Measurements from ENCODE around the gene SKIDA1.
A peak's percentile ranks its signal among the peaks of the same experiment; 100 is the strongest.

SKIDA1 gene

DNA sequence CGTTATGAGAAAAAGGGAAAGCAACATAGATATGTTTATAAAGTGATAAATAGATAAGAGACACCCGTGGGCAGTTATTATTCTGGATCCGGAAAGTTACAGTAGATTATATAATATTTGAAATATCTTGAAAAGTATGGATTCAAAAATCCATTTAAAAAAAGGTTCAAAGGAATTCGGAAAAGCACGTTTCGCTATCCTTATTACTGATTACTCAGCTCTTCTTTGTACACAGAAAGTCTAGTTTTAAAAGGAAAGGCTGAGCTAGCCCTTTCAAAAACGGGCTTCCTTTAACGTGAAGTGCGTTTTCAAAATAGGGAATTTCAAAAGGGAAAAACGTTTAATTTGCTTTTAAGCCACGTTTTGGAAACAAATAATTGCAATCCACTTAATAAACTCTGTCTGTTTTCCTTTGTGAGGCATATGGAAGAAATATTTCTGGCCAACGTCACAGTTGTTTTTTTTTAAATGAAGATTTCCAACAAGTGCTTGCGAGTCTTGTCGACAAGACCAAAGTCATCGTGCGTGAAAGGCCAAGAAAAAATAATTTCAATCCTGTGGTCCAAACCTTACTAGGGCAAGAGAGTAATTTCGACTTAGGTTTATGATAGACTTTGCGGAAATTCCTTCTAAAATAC is 2.2 kb upstream of the SKIDA1 start:
- no peaks in the 10 kb centered on the region for H3K9me3 ChIP-seq (ENCODE audit: control insufficient read depth, low read depth, low read length)
- H3K27ac ChIP-seq (ENCODE audit: low read length): peak overlapping the region; percentile 78
- no peaks in the 10 kb centered on the region for H3K36me3 ChIP-seq (ENCODE audit: control insufficient read depth, low read depth, low read length)
- H3K9ac ChIP-seq (ENCODE audit: low read length): peak overlapping the region; percentile 99
- H3K4me1 ChIP-seq (ENCODE audit: control insufficient read depth, low read depth, low read length): peaks cover 52% of the 10 kb centered on the region
- H3K27me3 ChIP-seq (ENCODE audit: control insufficient read depth, insufficient read depth, low read length): no peaks in the 10 kb centered on the region
- H3K4me3 ChIP-seq (ENCODE audit: low read length): peak overlapping the region; percentile 88

DNA sequence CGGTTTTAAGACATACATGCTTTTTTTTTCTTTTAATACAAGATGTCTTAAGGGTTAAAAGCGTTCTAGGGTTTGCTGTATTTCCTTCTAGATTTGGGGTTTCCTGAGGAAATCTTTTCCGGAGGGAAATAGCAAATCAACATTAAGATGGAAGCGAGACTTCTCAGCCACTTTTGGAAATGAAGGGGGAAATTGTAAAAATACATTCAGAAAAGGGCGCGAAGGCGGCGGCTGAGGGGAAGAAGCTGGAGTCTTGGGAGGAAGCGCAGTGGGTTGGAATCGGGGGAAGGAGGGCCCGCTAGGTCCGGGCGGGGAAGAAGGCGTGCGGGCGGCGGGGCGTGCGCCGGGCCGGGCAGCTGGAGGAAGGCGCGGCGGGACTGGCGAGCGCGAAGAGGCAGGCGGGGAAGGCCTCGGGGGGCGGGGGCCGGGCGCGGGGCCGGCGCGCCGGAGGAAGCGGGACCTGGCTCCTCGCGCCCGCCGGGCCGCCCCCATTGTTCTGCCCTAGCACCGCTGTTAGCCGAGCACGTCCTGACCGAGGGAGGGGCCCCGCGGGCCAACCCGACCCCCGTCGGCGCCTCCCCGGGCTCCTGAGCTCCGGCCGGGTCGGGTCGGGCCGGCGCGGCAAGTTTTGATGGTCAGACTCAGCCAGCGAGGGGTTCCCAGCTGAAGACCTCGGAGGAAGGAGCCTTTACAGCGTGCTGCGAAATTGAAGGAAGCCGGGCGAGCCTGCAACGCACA is 1.5 kb upstream of the SKIDA1 start:
- peak overlapping the region; percentile 88 for H3K4me3 ChIP-seq (ENCODE audit: low read length)
- peaks cover 52% of the 10 kb centered on the region for H3K4me1 ChIP-seq (ENCODE audit: control insufficient read depth, low read depth, low read length)
- H3K9ac ChIP-seq (ENCODE audit: low read length): peak overlapping the region; percentile 99
- no peaks in the 10 kb centered on the region for H3K9me3 ChIP-seq (ENCODE audit: control insufficient read depth, low read depth, low read length)
- H3K27me3 ChIP-seq (ENCODE audit: control insufficient read depth, insufficient read depth, low read length): no peaks in the 10 kb centered on the region
- H3K36me3 ChIP-seq (ENCODE audit: control insufficient read depth, low read depth, low read length): no peaks in the 10 kb centered on the region
- peak overlapping the region; percentile 95 for H3K27ac ChIP-seq (ENCODE audit: low read length)

DNA sequence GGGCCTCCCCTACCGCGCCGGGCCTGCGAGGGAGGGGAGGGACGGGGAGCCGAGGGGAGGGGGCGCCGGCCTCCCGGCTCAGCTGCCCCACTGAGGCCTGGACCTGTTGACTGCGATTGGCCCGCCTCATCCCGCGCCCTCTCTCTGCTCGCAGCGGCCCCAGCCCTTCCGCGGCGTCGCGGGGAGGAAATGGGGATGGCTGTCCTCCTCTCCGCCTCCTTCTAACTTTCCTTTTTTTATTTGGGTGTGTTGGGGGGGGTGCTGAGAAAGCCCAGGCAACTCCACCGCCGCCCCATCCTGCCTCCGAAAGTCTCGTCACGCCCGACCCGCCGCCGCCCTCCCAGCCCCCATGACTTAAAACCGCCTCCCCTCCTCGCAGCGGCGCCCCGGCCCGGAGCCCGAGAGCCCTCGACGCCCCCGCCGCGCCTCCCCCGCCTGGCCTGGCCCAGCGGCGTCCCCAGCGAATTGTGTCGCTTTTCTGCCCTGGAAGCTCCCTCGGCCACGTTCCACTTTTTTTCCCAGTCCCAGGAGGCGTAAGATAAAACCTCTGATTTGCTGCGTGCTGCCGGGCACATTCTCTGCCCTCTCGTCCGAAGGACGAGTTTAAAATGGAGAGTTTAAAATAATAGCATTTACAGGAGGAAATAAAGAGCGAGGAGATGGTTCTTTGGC is 842 bp upstream of the SKIDA1 start:
- Histone ChIP-seq H3K36me3 (ENCODE audit: control insufficient read depth, low read depth, low read length) (no peaks in the 10 kb centered on the region), H3K27ac (ENCODE audit: low read length) (peak overlapping the region; percentile 95), H3K4me3 (ENCODE audit: low read length) (peak overlapping the region; percentile 88), H3K27me3 (ENCODE audit: control insufficient read depth, insufficient read depth, low read length) (peaks cover under 1% of the 10 kb centered on the region), H3K4me1 (ENCODE audit: control insufficient read depth, low read depth, low read length) (peaks cover 56% of the 10 kb centered on the region), H3K9ac (ENCODE audit: low read length) (peak overlapping the region; percentile 99), H3K9me3 (ENCODE audit: control insufficient read depth, low read depth, low read length) (no peaks in the 10 kb centered on the region)

DNA sequence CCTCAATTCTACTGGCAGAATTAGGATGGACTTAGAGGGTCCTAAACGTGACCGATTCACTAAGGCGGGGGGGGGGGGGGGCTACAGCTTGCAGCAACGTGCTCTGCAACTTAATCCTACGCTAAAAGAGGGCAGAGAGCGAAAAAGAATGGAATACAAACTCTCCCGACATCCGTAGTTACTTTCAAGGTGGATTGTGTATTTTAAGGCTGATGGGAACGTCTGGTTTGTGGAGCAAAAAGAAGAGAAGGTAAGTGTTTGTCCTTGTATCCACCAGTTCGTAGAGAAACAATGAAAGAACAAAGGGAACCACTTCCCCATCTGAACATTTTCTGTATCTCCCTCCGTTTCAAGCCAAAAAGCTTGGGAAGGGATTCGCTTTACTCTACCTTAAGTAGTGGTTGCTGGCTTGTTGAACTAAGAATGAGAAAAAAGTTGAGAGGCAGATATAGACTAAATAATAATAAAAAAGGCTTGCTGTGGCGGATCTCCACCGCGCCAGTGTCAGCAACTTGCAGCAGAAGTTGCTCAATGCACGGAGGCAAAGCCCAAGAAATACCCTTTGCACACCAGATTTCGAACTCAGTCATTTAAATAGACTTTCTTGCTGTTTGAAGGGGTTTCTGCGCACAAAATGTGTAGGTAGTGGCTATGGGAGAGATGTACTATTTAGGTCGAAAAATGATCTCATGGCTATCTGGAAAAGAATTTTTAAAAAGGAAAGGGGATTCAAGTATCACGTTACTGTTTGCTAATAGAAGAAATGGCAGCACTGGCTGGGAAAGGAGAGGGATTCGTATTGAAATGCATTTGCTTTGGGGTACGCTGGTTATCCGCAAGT is 736 bp downstream of the SKIDA1 start:
- H3K9me3 ChIP-seq (ENCODE audit: control insufficient read depth, low read depth, low read length): no peaks in the 10 kb centered on the region
- no peaks in the 10 kb centered on the region for H3K36me3 ChIP-seq (ENCODE audit: control insufficient read depth, low read depth, low read length)
- peak overlapping the region; percentile 99 for H3K27ac ChIP-seq (ENCODE audit: low read length)
- peak overlapping the region; percentile 99 for H3K9ac ChIP-seq (ENCODE audit: low read length)
- peak overlapping the region; percentile 96 for H3K4me3 ChIP-seq (ENCODE audit: low read length)
- peaks cover 58% of the 10 kb centered on the region for H3K4me1 ChIP-seq (ENCODE audit: control insufficient read depth, low read depth, low read length)
- H3K27me3 ChIP-seq (ENCODE audit: control insufficient read depth, insufficient read depth, low read length): peaks cover 16% of the 10 kb centered on the region

DNA sequence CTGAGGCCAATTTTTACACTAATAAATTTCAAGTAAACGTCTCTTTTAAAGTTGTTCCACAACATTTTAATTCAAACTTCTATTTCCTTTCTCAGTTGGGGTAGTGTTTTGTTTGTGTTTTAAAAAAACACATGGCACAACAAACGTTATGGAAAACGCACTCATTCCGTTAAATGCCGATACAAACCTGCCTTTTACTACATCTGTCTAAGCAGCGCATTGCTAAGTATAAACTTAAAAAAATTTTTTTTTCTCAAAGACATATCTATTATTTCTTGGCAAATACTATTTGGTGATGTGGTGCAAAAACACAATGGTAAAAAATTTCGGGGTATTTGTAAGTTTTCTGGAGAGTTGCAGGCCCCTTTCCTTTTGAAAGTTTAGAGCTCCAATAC is 1.4 kb downstream of the SKIDA1 start:
- no peaks in the 10 kb centered on the region for H3K36me3 ChIP-seq (ENCODE audit: control insufficient read depth, low read depth, low read length)
- H3K27ac ChIP-seq (ENCODE audit: low read length): peak overlapping the region; percentile 99
- H3K9ac ChIP-seq (ENCODE audit: low read length): peak overlapping the region; percentile 99
- peak overlapping the region; percentile 96 for H3K4me3 ChIP-seq (ENCODE audit: low read length)
- H3K4me1 ChIP-seq (ENCODE audit: control insufficient read depth, low read depth, low read length): peaks cover 58% of the 10 kb centered on the region
- peaks cover 22% of the 10 kb centered on the region for H3K27me3 ChIP-seq (ENCODE audit: control insufficient read depth, insufficient read depth, low read length)
- H3K9me3 ChIP-seq (ENCODE audit: control insufficient read depth, low read depth, low read length): no peaks in the 10 kb centered on the region

DNA sequence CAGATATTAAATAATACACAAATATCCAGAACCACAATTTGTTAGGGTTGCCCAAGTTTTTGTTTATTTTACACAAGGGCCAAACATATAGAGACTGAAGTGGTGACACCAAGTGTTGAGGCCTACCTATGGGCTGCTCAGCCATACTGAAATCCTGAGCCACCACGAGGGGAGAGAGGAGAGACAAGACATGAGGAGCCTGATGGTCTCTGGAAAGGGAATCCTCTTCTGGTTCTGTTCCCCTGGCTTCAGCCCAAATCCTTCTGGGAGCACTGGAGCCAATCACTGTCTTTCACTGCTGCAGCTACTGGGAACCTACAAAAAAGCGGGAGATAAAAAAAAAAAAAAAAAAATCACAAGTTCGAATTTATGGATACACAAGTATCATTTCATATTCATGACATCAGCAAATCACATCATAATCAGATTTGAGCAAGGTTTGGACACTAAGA is 1.9 kb downstream of the SKIDA1 start:
- Histone ChIP-seq H3K27me3 (ENCODE audit: control insufficient read depth, insufficient read depth, low read length) (peaks cover 26% of the 10 kb centered on the region), H3K4me3 (ENCODE audit: low read length) (peak overlapping the region; percentile 96), H3K36me3 (ENCODE audit: control insufficient read depth, low read depth, low read length) (no peaks in the 10 kb centered on the region), H3K4me1 (ENCODE audit: control insufficient read depth, low read depth, low read length) (peaks cover 56% of the 10 kb centered on the region), H3K27ac (ENCODE audit: low read length) (peak overlapping the region; percentile 99), H3K9ac (ENCODE audit: low read length) (peak overlapping the region; percentile 99), H3K9me3 (ENCODE audit: control insufficient read depth, low read depth, low read length) (no peaks in the 10 kb centered on the region)

DNA sequence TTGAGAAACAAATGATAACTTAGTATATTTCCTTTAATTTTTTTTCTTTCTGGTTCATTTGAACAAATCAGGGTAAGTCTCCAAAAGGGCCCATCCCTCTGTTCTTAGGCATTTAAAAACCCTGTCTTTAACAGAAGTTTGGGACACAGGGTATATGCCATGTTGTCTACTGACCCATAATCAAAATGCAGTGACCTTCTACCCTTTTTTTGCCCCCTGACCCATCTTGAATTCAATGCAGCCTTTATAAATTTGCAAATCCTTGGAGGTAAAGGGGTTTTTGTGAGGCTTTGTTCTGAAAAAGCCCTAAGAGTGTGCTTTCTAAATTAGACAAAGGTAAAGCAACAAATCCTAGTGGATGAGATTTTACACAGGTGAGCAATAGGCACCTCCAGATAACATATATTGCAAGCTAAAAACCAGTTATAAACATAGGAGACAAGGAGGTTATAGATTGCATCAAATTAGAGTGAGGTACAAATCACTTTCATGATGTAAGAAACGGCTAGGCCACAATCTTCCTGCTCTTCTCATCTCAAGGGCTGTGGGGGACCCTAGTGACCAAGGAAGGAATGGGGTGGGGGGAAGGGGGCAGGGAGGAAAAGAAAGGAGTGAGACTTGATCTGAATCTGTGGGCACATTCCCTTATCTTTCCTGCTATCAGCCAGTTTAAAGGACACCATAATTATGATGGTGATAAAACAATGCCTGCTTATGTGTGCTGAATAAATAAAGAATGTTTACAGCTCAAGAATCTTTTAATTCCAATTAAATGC is 2.7 kb downstream of the SKIDA1 start:
- Histone ChIP-seq H3K9me3 (ENCODE audit: control insufficient read depth, low read depth, low read length) (no peaks in the 10 kb centered on the region), H3K4me3 (ENCODE audit: low read length) (peak overlapping the region; percentile 96), H3K27me3 (ENCODE audit: control insufficient read depth, insufficient read depth, low read length) (peaks cover 26% of the 10 kb centered on the region), H3K9ac (ENCODE audit: low read length) (peak overlapping the region; percentile 99), H3K4me1 (ENCODE audit: control insufficient read depth, low read depth, low read length) (peaks cover 55% of the 10 kb centered on the region), H3K27ac (ENCODE audit: low read length) (no peak overlapping the region), H3K36me3 (ENCODE audit: control insufficient read depth, low read depth, low read length) (no peaks in the 10 kb centered on the region)

DNA sequence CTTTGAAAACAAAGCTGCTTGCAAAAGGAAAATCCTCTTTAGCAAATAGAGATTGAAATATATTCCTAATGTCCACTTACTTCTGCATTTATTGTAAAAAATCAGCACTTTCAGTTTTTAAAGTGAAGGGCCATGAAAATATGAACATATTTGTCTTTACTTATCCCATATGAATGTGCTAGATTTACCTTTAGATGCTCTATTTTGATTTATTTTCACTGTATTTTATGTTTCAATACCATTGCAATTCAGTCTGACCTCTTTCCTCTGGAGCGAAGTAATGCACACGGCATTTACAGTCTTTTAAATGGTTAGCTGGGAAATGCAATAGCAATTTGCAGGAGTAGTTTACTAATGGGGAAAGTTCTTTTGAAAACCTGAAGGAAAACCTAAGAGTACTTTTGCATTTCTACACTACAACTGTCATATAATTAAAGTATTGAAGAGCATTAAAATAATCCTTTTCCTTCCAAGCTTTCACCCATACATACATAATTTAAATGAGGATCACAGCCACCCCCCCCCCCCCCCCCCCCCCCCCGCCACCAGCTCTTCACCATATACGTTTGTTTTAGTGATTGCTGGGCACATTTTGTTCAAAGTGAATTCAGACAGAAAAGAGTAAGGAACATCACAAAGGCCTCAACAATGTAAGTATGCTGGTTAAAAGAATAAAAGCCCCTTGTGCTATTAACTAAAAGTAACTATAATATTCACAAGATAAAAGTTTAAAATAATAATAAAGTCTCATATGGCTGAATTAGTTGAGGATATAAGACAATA is 3.5 kb downstream of the SKIDA1 start:
- Histone ChIP-seq H3K4me3 (ENCODE audit: low read length) (no peak overlapping the region), H3K4me1 (ENCODE audit: control insufficient read depth, low read depth, low read length) (peaks cover 55% of the 10 kb centered on the region), H3K36me3 (ENCODE audit: control insufficient read depth, low read depth, low read length) (no peaks in the 10 kb centered on the region), H3K9me3 (ENCODE audit: control insufficient read depth, low read depth, low read length) (no peaks in the 10 kb centered on the region), H3K27me3 (ENCODE audit: control insufficient read depth, insufficient read depth, low read length) (peaks cover 26% of the 10 kb centered on the region), H3K9ac (ENCODE audit: low read length) (no peak overlapping the region), H3K27ac (ENCODE audit: low read length) (no peak overlapping the region)

DNA sequence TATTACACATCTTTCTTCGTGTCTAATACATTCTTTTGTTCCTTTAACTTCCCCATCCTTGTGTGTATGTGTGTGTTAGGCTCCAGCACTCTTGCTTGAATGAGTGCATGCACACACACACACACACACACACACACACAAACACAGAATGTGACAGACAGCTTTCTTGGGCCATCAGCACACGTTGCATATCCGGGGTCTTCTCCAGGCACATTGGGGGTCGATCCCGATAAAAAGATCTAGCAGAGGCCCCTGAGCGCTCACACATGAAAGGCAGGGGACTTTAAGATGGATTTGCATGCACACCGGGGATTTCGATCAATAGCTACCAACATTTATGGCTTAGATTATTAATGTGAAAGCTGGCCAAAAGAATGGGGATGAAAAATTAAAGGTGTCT is 4.5 kb downstream of the SKIDA1 start:
- Histone ChIP-seq H3K36me3 (ENCODE audit: control insufficient read depth, low read depth, low read length) (no peaks in the 10 kb centered on the region), H3K27me3 (ENCODE audit: control insufficient read depth, insufficient read depth, low read length) (peaks cover 27% of the 10 kb centered on the region), H3K9me3 (ENCODE audit: control insufficient read depth, low read depth, low read length) (no peaks in the 10 kb centered on the region), H3K9ac (ENCODE audit: low read length) (no peak overlapping the region), H3K4me3 (ENCODE audit: low read length) (peak overlapping the region; percentile 27), H3K4me1 (ENCODE audit: control insufficient read depth, low read depth, low read length) (peaks cover 55% of the 10 kb centered on the region), H3K27ac (ENCODE audit: low read length) (no peak overlapping the region)

DNA sequence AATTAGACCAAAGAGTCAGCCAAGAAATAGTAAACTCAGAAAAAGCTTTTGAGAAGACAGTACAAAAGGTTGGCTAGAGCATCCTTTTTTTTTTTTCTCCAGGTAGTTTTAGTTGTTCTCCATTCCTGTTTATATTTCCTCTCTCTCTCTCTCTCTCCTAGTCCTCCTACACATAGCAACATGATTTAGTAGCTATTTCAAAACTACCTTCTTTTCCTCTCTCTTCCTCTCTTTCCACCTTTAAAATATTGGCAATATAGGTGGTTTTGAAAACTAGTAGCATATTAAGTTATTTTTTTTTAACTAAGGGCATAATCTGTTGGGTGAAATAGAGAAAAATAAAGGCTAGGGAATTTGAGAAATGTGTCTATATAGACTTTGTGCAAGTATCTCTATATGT is 5.0 kb downstream of the SKIDA1 start:
- H3K9me3 ChIP-seq (ENCODE audit: control insufficient read depth, low read depth, low read length): no peaks in the 10 kb centered on the region
- H3K9ac ChIP-seq (ENCODE audit: low read length): no peak overlapping the region
- H3K27ac ChIP-seq (ENCODE audit: low read length): no peak overlapping the region
- peak overlapping the region; percentile 27 for H3K4me3 ChIP-seq (ENCODE audit: low read length)
- peaks cover 32% of the 10 kb centered on the region for H3K27me3 ChIP-seq (ENCODE audit: control insufficient read depth, insufficient read depth, low read length)
- peaks cover 59% of the 10 kb centered on the region for H3K4me1 ChIP-seq (ENCODE audit: control insufficient read depth, low read depth, low read length)
- no peaks in the 10 kb centered on the region for H3K36me3 ChIP-seq (ENCODE audit: control insufficient read depth, low read depth, low read length)

Data from iPS-18a (cell line).